KG1 (cell line): ENCODE results near the gene TUBGCP6.

ENCODE experiments used
- DNase-seq: peaks from one replicate; lab custom pipeline; 2025; lab: John Stamatoyannopoulos, UW

TUBGCP6 gene

GRCh38 chr22:50194037-50194805, 50.6 kb downstream of the TUBGCP6 start:
- no peak for DNase-seq

GRCh38 chr22:50193621-50194020, 51.2 kb downstream of the TUBGCP6 start:
- DNase-seq, result no peak

GRCh38 chr22:50192436-50193204, 52.2 kb downstream of the TUBGCP6 start:
- DNase-seq, result no peak

- DNase-seq, result peak; percentile 88
Measured at GRCh38 chr22:50190941-50191741, 53.7 kb downstream of the TUBGCP6 start.

GRCh38 chr22:50190182-50190940, 54.5 kb downstream of the TUBGCP6 start:
- DNase-seq, result peak; percentile 94

GRCh38 chr22:50189849-50190181, 55.0 kb downstream of the TUBGCP6 start:
- DNase-seq, result no peak

- no peak for DNase-seq
Measured at GRCh38 chr22:50189184-50189848, 55.5 kb downstream of the TUBGCP6 start.

- DNase-seq, result no peak
Measured at GRCh38 chr22:50188356-50188755, 56.5 kb downstream of the TUBGCP6 start.

GRCh38 chr22:50186761-50187523, 57.9 kb downstream of the TUBGCP6 start:
- no peak for DNase-seq

GRCh38 chr22:50186181-50186714, 58.6 kb downstream of the TUBGCP6 start:
- no peak for DNase-seq

GRCh38 chr22:50185375-50186087, 59.3 kb downstream of the TUBGCP6 start, which contains the start of gene TRABD:
TSS of gene TRABD (plus strand) at chr22:50185913. CDS start at chr22:50193061, 7,148 bp downstream.
- DNase-seq, result peak; percentile 34

- no peak for DNase-seq
Measured at GRCh38 chr22:50184902-50185374, 59.9 kb downstream of the TUBGCP6 start.

GRCh38 chr22:50184004-50184901, 60.6 kb downstream of the TUBGCP6 start:
- no peak for DNase-seq

- DNase-seq, result no peak
Measured at GRCh38 chr22:50183141-50183971, 61.5 kb downstream of the TUBGCP6 start.

- DNase-seq, result no peak
Measured at GRCh38 chr22:50182176-50183081, 62.4 kb downstream of the TUBGCP6 start.
